Right lung (tissue), 10 donors: ENCODE results near the gene SH3BP2. TPM values are rescaled to one million over a fixed set of nuclear protein-coding genes. Genes with fewer than 3 reads are reported as not detected.

Experiments
- DNase-seq, 2 donors: peaks; one replicate each; pipeline ENCODE4 v3.0.0-alpha.2; 2013
- long read RNA-seq, 8 donors: transcript quantifications; one replicate each; lab custom pipeline, GENCODE V29; 2026
- polyA plus RNA-seq, 5 donors: library from polyadenylated mRNA; unstranded; fragments of 120-200 nt; gene quantifications; one replicate each; pipeline versions ENCODE4 v1.2.1 to v1.2.3, GENCODE V29; 2013; ENCODE audit warnings: inconsistent platforms in 1 of 5, low replicate concordance in 1 of 5; ENCODE audit not compliant: insufficient read length in 5 of 5, insufficient read depth in 1 of 5

Gene SH3BP2, protein sequence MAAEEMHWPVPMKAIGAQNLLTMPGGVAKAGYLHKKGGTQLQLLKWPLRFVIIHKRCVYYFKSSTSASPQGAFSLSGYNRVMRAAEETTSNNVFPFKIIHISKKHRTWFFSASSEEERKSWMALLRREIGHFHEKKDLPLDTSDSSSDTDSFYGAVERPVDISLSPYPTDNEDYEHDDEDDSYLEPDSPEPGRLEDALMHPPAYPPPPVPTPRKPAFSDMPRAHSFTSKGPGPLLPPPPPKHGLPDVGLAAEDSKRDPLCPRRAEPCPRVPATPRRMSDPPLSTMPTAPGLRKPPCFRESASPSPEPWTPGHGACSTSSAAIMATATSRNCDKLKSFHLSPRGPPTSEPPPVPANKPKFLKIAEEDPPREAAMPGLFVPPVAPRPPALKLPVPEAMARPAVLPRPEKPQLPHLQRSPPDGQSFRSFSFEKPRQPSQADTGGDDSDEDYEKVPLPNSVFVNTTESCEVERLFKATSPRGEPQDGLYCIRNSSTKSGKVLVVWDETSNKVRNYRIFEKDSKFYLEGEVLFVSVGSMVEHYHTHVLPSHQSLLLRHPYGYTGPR
- polyA plus RNA-seq: 10 to 100 TPM; 33.2 to 59.8 (median 47.8) TPM
- long read RNA-seq, donor 1, partial matches to known transcripts: 12 of 17 reads
- long read RNA-seq, donor 1, other reads (novel, unspliced or antisense): 0 of 17 reads
- long read RNA-seq, donor 2, partial matches to known transcripts: 0 of 5 reads
- long read RNA-seq, donor 2, other reads (novel, unspliced or antisense): 0 of 5 reads
- long read RNA-seq, donor 3, partial matches to known transcripts: 11 of 15 reads
- long read RNA-seq, donor 3, other reads (novel, unspliced or antisense): 0 of 15 reads
- long read RNA-seq, donor 4: 0 reads
- long read RNA-seq, donor 5, transcript SH3BP2-223 (4 exons, 615 nt): major isoform, 5 of 25 reads
- long read RNA-seq, donor 5, partial matches to known transcripts: 16 of 25 reads
- long read RNA-seq, donor 5, other reads (novel, unspliced or antisense): 0 of 25 reads
- long read RNA-seq, donor 6, partial matches to known transcripts: 0 of 6 reads
- long read RNA-seq, donor 6, other reads (novel, unspliced or antisense): 0 of 6 reads
- long read RNA-seq, donor 7, partial matches to known transcripts: 0 of 5 reads
- long read RNA-seq, donor 7, other reads (novel, unspliced or antisense): 0 of 5 reads
- long read RNA-seq, donor 8: 0 reads

DNA sequence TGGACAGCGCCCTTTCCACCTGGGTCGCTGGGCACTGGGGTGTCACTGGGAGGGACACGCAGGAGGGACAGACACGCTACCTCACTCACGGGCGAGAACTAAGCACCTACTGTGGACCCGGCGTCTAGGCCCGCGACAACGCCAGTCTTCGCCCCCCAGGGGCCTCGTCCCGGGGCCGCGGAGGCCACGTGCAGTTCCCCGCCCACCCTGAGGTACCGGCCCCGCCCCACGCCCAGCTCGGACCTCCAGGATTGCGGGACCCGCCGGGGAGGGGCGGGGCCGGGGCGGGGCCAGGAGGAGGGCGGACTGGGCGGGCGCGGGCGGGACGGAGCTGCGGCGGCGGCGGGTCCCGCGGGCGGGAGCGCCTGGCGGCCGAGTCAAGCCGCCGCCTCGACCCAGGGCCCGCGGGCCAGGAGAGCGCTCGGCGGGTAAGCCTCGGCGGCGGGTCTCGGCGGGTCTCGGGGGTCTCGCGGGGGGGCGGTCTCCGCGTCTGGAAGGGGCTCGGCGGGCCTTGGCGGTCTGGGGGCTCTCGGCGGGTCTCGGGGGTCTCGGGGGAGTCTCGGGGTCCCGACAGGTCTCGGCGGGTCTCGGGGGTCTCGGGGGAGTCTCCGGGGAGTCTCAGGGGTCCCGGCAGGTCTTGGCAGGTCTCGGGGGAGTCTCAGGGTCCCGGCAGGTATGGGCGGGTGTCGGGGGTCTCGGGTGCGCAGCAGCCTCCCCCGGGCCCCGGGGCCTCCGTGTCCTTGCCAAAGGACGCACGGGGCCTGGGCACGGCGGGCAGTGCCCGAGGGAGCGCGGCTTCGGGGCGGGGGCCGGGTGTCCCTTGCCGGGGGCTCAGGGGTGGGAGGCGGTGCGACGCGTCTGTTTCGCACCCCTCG lies at the start of gene SH3BP2:
SH3BP2 (plus strand) TSS at position 375 of the 875 bp plus-strand sequence. CDS start 27,533 bp downstream, outside the sequence.
- DNase-seq: no peak

DNA sequence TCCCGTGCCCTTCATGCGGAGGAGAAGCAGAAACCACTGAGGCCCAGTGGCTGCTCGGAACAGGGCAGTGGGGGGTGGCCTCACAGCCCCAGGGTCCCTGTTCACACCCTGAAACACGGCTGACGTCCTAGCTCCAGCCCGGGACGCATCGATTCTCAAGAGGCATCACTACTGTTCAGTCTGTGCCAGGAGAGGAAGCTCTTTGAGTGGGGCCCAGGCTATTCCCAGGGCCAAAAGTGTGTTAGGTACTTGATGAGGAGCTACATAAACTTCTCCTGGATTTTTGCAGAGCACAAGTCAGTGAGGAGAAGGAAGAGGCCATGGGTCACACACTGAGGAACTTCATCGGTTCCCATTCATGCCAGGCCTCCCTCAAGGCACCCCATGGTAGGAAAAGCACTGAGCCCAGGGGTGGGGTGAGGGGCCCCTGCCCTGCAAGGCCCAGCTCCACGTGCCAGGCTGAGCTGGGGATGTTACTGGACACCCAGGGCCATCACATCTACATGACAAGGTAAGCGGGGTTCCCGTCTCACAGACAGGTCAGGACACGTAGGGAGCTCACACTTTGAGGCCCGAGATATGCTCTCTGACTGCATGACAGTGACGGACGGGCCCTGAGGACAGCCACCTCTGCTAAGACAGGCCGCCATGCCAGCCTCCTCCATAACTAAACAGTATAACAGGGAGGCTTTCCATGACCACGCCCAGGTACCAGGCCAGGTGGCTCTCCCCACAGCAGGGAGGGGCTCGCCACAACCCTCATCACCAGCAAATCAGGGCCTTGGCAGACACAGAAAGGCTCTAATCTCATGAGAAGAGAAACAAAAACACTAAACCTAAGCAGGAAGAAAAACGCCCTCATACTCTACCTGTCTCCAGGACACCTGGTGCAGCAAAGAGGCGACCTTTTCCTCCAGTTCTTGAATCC lies 49.1 kb upstream of the SH3BP2 start:
- no peak for DNase-seq

DNA sequence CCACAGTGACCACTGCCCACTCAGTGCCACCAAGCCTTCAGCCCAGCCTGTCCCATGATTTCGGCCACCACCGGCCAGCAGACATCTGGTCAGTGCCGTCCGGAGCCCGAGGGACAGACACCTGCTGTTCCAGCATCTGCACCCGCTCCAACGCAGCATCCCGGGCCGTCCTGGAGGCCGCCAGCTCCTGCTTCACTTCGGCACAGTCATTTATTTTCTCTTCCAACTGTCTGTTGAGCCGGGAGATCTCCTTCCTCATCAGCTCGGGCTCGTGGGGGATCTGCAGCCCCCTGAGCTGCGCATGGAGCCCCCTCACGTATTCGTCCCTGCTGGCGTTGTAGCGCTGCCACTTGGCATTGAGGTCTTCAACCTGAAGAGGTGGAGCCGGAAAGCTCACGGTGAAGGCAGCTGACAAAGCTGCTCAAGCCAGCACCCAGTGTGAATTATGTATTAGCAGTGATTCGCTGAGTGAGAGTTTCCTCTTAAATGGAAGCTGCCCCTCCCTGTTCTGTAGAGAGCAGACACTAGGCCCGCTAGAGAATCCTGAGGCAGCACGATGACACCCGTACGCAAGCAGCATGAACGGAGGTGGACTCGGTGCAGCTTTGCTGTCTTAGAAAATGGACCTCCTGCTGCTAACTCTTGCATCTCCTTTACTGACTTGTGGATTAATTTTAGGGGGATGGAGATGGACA lies 48.2 kb upstream of the SH3BP2 start:
- no peak for DNase-seq

DNA sequence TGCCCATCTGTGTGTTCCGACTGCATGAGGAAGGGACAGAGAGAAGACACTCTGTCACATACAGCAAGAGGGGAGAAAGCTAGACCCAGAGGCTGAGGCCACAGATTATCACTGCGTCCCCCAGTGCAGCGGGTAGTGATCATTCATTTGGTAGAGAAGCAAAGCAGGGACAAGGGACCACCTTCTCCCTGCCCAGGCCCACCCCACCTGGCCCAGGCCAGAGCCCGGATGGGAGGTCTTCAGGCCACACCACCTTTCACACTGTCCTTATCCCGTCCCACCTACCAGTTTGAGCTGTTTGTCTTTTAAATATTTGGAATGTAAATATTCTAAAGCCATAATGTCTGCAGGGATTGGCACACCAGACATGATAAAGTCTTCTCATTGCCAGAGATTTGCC lies 47.4 kb upstream of the SH3BP2 start:
- DNase-seq: no peak

DNA sequence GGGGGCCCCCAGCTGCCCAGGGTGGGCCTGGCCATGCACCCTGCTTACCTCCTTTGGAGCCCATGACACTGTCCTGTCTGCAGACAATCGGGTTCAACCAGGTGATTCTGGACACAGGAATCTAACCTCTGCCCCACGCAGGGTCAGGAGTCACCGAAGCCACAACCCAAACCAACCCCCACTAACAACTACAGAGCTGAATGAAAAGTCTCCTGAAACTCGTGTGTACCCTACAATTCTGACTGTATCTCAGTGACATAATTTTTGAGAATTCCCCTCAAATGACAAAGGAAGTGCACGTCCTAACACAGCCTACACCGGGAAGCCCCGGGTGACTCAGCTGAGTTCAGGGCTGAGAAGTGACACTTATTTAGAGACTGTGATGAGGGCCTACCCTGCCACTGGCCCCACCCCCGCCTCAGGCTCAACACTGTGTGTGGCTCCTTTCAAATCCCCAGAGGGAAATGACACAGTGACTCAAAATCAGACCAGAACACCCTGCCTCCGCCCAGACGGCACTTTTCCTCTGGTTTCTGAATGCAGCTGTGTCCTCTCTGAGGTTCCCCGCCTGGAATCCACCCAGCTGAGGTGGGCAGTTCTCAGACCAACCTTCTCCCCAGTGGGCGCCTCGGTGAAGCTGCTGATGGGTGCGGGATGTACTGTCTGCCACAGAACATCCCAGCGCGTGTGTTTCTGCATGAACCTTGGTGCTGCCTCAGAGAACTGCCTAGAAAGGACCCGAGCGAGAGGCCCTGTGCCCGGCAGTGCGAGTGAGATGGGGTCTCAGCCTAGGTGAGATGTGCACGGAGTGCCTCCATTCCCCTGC lies 46.7 kb upstream of the SH3BP2 start:
- no peak for DNase-seq

DNA sequence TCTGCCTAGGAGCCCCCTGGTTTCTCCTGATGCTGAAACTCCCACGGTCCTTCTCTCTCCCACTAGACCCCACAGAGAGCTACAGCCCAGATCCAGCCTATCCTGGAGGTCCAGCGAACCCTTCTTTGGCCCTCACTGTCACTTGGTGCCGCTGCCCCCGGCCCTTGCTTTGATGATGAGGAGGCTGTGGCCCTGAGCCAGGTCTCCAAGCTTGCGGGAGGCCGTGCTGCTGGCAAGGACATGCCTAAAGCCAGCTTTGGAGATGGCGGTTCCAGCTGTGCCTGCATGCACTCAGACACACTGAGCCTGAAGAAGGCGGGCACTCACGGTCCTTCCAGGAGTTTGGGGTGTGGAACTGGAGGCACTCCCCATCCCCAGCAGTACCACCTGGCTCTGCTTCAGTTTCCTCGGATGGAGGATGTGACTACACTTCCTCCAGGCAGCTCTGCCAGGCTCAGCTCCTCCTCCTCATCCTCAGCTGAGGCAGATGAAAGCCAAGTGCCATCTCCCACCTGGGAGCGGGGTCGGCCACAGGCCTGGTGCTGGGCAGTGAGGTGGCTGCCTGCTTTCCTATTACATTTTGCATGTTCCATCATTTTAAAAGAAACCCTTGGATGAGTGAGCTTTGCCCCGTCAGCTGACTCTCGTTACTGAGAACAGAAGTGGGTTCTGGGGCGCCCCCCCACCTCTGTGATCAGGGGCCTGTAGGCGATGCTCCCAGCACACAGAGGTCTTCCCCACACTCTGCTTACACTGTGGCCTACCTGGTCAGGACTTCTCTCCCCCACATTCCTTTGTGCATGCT lies 45.8 kb upstream of the SH3BP2 start:
- no peak for DNase-seq

DNA sequence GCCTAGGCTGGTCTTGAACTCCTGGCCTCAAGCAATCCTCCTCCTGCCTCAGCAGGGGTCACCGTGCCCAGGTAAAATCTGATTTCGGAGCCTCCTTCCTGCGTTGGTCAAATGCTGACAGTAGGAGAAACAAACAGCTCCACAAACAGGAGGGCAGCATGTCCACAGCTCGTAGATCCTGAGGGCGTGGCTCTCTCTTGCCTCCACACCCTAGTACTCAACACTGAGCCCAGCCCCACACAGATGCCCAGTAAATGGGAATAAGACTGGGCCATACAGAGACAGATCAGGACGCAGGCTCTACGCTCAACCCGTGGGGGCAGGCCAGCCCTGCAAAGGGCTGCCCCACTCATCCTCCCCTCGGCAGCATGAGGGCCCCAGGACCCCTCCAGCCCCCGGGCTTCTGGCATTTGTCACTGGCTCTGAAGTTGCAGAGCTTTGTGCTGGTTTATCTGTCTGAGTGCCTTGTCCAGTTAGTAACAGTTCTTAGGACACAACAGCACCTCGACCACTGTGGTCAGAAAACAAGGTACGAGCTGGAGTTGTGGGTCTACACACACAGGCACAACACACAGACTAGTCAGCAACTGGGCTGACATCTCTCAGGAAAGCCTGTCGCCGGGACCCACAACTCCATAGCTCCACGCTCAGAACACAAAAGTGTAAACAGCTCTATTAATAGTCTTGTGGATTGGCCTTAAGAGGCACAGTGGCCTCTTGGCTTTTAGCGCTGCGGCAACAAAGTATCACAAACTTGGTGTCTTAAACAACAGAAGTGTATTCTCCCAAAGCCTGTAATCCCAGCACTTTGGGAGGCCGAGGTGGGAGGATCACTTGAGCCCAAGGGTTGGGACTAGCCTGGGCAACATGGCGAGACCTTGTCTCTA lies 41.9 kb upstream of the SH3BP2 start:
- DNase-seq: no peak

DNA sequence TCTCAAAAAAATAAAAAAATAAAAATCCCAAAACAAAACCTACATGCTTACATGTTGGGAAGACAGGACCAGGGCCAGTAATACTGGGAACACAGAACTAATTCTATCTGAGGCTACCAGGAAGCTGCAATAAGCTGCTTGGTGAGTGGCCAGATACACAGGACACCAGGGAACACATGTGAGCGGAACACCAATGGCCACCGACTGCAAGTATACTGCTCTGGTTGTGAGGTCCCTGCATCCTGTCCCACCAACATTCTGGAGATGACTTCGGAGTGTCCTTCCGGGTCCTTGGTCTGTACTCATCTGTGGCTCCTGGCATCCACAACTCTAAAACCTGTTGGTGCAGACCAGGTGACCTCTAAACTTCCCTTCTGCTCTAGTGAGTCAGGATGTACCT lies 39.4 kb upstream of the SH3BP2 start:
- DNase-seq: no peak

DNA sequence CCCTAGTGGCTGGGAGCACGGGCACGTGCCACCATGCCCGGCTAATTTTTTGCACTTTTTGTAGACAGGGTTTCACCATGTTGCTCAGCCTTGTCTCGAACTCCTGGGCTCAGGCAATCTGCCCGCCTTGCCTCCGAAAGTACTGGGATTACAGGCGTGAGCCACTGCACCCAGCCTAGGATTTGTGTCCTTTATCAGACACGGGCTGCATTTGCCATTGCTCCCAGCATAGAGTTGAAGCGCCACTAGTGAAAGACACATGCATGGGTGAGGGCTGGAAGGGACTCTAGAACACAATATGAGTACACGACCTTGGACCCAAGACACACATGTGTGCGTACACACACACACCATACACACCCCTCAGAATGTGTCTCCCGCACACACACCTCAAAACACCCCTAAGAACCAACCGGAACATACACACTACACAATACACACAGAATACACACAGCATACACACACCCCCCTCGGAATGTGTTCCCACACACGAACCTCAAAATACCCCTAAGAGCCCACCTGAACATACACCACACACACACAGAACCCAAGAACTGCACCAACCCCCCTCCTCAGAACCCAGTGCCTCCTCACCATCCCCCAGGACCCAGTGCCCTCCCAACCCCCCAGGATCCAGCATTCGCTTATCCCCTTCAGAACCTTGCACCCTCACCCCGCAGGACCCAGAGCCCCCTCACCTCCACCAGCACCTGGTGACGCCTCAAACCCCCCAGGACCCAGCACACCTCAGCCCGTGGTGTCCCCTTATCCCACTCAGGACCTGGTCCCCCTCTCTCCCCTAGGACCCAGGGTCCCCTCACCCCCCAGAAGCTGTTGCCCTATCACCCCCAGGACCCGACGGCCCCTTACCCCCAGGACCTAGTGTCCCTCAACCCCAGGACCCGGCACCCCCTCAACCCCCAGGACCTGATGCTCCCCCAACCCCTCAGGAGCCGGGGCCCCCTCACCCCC lies 37.8 kb upstream of the SH3BP2 start:
- no peak for DNase-seq

DNA sequence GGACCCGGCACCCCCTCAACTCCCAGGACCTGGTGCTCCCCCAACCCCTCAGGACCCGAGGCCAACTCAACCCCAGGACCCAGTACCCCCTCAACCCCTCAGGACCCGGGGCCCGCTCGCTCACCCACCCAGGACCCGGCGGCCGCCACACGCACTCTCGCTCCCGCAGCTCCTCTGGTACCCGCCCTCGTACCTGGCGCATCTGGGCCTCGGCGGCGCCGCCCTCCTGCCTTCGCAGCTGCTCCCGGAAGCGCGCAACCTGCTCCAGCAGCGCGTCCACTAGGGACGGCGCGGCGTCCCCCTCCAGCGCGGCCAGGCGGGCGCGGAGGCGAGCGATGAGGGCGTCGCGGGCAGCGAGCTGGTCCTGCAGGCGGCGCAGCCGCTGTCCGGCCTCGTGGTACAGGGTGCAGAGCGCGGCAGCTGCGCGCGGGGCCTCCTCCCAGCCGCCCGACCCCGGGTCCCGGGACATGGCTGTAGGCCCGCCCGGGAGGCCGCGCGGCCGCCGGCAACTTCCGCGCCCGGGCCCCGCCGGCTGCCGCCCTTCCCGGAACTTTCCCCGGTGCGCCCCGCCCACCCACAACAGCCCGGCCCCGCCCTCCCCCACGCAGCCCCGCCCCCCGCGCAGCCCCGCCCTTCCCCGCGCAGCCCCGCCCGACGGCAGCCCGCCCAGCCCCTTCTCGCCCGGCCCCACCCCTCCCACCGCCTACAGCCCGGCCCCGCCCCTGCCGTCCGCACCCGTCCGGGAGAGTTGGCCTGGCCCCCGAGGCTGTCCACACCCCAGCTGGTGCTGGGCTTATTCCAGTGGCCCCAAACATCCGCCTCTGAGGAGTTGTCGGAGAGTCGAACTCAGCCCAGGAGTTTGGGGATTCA lies 36.8 kb upstream of the SH3BP2 start, which contains the start of gene TNIP2:
TNIP2 (minus strand) TSS at position 516 of the 870 bp plus-strand sequence; CDS start at position 469, 47 bp downstream.
- DNase-seq: peak; percentile 79 to 81

DNA sequence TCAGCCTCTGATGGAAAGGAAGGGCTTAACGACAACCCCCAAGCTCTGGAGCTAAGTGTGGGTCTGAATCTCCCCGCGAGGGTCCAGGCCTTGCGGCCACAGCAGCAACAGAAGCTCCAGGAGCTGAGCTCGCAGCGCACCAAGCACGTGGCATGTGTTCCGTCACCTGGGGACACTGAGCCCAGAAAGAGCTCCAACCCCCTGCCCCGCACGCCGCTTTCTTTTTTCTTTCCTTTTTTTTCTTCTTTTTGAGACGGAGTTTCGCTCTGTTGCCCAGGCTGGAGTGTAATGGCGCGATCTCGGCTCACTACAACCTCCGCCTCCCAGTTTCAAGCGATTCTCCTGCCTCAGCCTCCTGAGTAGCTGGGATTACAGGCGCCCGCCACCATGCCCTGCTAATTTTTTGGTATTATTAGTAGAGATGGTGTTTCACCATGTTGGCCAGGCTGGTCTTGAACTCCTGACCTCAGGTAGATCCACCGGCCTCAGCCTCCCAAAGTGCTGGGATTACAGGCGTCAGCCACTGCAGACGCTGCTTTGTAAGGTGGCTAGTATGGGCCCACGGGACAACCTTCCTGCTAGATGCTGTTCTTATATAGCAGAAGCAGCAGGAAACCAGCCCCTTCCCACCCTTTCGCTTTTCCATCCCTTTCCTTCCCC lies 36.1 kb upstream of the SH3BP2 start:
- DNase-seq: no peak

DNA sequence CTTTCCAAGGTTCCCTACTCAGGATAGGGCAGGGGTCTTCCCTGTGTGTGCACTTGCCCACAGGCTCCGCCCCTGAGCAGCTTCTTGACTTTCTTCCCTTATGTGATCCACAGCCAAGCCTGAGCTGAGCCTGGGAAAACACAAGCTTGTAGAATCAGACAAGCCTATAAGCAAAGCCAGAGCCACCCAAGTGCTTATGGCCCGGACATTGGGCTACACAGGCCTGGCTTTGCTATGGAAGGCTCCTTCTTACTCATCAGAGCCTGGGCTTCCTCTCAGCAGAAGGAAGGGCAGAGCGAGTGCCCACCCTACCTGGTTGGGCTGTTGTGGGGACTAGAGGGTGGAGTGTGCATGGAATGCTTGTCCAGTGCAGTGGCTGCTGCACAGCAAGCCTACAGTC lies 35.5 kb upstream of the SH3BP2 start:
- no peak for DNase-seq
